GM21737 (cell line): ENCODE results near the gene SLC38A10.
"Not testable (repeated sequence)": the region's sequence is repeated elsewhere in the genome, so short reads cannot be mapped to it uniquely, and the experiment has no call there.

Experiments
- ATAC-seq: cut with Tn5 transposase; IDR thresholded peaks from one replicate; pipeline ENCODE4 v1.9.1; 2021; ENCODE audit warnings: mild to moderate bottlenecking, moderate library complexity; ENCODE audit not compliant: unreplicated experiment

Gene SLC38A10

DNA sequence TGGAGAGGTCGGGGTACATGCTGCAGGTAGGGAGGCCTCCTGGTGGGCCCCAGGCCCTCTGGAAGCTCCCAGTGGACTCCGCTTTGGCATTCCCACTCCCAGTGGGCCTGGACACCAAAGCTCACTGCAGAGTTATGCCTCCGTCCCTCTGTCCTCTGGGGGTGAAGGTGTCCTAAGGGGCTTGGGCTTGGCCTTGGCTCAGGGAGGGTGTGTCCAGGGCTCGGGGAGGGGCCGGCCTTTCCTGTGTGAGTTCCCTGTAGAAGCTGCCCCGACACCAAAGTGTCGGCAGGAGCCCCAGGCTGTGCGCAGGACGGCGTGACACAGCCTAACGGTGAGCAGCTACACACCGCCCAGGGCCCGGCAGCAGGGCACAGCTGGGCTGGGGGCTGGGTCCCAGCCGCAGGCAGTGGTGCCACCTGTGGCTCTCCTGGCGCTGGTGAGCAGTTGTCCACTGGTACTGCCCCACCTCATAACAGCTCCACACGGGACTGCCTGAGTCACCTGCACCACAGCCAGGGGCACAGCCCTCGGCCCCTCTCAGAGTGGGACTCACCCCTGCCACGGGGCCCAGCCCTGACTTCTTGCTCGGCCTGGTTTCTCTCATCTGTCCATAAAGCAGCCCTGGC lies 62.4 kb downstream of the SLC38A10 start:
- ATAC-seq, result no peak

DNA sequence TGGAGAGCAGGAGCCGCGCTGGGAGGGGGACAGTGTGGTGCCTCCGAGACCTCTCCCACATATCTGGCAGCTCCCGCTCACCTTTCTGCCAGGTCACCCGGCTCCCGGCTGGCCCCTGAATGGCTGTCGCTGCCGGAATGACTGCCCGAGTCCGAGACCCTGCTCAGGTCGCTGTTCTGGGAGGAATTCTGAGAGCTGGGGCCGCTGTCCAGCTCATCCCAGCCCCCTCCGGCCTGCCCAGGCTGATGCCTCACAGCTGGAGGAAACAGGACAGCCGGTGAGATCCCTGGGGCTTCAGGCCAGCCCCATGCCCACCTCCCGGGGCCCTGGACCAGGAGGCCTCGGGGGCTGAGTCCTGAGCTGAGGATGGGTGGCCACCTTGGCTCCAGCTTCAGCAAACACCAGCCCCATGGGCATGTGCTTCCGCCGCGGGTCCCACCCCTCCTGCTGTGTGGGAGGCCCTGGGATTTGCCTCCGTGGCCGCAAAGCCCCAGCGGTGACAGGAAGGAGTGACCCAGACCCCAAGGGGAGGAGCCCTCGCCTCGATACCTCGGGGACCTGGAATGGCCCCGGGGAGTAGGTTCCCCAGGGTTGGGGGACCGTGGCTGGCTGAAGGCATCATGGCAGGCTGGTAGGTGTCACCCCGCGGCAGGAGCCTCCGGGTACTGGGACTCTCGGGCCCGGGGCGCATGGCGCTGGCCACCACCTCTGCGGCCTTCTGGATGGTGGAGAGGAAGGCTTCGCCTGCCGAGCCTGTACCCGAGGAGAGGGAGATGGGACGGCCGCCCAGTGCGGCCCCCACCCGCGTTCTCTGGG lies 63.1 kb downstream of the SLC38A10 start:
- ATAC-seq, result no peak

DNA sequence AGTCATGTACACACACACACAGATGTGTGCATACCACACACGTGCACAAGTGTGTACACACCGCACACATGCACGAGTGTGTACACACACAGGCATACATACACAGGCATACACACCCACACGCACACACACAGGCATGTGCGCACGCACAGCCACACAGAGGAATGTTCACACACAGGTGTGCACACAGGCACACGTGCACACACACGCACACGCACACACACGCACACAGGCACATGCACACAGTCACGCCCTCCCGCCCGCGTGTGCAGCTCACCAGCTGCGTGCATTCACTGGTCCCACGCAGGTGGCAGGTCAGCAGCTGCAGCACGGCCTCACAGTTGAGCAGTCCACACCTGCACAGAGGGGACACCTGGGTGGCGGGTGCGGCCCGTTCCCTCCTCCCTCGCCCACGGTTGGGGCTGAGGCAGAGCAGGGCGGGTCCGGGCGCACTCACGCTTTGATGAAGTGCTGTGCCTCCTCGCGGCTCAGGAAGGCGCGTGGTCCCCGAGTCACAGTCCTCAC lies 63.9 kb downstream of the SLC38A10 start:
- no peak for ATAC-seq

DNA sequence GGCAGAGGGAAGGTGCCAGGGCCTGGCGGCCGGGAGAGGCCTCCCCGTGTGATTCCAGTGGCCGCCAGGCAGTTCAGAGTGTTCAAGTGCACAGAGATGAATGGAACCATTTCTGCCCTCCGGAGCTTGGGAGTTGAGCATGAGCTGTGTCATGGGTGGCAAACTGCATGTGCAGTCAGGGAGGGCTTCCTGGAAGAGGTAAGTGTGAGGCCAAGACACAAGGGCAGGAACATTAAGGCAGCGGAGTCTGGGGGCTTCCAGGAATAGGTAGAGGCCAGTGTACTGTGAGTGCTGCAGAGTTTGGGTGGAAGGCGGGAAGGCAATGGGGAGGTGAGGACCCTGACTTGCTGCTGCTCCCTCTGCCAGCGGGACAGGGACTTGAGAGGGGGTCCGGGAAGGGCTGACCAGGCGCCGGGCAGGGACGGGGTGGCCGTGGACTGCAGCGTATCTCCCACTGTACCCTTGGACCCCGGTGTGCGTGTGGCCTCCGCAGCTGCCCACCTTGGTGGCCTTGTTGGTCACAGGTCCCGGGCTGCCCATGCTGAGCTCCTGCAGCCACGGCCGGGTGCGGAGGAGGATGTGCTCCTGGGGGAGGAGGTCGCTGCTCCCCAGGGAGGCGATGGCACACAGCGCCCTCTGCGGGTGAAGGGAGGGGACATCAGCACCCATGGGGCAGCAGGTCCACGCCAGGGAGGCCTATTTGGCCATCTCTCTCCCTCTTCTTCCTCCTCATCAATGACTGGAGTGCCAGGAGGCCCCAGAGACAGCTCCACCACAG lies 64.9 kb downstream of the SLC38A10 start:
- ATAC-seq, result no peak

DNA sequence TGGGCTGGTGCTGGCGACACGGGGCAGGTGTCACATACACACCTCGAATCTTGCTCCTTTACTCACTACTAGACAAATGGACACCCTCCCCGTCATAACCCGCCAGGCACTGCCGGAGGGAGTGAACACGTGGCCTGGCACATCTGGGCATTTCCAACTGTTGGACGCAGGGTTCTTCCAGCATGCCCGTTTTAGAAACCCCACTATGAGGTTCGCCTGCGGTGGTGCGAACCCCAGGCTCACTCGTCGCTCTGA lies 65.5 kb downstream of the SLC38A10 start:
- ATAC-seq, result no peak

DNA sequence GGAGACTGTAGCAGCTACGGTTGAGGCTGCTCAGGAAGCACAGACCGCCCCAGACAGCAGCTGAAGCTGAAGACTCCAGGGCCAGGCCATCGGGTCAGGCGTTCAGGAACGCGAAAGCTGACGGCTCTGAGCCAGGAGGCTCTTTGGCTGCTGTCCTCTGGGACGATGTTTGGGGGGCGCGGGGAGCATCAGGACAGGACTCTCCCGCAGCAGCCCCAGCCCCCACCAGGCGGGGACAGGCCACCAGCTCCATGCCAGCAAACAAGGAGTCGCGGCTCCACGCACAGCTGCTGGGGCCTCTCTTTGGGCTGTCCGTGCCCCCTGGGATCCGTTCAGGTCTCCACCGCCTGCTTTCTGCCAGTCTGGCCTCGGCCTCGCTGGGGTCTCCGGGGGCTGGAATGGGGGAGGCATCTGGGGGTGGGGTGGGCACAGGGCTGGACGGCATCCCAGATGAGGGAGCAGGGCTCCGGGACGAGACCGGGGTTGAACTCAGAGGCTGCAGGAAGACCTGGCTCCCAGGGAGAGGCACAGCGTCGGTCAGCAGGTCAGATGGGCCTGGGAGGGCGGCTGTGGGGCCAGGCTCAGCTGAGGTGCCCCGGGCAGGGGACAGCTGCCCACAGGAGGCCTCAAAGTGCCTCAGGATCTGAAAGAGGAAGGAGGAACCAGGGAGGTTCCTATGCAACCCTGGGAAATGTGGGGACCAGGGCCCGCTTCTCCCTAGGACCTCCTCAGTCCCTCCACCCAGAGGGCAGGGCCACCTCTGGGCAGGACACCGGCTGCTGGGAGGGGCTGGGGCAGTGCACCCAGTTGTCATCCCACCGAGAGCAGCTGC lies 66.1 kb downstream of the SLC38A10 start:
- no peak for ATAC-seq

DNA sequence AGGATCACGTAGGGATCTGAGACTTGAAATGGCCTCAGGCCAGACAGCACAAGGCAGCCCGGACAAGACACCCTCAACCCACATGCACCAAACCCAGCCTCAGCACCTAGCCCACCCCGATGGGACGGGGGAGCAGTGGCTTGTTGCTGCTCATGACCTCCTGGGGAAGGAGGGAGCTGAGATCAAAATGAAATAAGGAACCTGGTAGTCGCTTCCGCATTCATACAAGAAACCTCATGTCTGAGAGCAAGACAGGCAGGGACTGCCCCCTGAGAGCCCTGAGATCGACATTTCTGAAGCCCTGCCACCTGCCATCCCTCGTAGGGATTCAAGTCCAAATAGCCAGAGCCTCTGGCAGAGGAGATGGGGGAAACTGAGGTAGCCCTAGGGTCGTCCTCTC lies 66.7 kb downstream of the SLC38A10 start:
- no peak for ATAC-seq

DNA sequence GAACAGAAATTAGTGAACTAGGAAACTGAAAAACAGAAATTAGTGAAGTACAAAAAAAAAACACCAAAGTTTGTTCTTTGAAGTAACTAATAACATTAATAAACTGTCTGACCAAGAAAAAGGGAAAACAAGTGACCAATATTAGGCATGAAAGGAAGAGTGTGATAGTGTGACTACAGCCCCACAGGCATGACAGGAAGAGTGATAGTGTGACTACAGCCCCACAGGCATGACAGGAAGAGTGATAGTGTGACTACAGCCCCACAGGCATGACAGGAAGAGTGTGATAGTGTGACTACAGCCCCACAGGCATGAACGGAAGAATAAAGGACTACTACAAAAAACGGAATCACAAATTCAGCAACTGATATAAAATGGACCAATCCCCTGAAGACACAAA lies 67.5 kb downstream of the SLC38A10 start:
- ATAC-seq, result not testable (repeated sequence)

DNA sequence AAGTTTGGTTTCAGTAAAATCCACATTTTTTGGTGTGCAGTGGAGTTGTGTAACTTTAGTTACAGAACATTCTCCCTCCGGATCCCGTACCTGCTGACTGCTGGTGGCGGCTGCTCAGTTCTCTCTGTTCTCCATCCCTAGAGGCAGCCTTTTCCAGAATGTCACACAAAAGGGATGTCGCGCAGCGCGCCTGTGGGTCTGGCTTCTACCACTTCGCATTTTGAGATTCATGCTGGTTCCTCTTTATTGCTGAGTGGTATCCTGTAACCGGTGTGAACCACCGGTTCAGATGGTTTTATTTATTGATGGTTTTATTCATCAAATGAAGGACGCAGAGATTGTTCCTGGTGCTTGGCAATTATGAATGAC lies 71.4 kb downstream of the SLC38A10 start:
- no peak for ATAC-seq

DNA sequence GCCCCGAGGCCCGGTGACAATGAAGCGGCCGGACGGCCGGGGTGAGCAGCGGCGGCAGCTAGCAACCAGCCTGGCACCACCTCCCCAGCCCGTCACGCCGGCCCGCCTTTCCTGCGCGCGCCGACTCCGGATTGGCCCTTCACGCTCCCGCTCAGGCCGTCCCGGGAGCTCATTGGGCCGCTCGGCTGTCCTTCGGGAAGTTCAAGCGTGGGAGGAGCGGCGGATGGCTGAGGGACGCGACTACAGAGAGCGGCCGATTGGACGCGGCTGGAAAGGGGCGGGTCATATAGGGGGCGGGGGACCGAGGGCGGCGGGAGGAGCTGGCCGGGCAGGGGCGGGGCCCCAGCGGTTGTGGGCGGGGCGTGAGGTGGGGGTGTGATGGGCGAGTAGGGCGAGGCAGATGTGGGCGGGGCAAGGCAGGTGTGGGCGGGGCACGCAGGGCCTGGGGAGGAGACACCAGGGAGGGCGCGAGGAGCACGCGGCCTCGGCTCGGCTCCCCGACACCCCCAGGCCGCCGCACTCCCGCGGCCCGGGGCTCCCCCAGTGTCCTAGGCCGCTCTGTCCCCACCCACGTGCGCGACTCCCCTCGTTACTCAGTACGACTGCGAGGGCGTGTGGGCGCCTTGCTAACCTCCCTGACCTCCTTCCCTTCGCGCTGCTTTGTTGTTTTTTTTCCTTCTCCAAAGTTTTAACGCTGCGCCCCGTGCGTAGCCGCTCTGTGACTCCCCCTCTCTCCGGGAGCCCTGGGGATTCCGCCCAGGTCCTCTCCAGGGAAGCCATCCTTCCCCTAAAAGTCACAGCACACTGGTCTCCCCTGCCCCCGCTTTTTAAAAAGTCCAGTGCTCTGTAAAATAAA lies 72.0 kb downstream of the SLC38A10 start, which contains the start of gene CEP131:
Gene CEP131 (minus strand): TSS at position 60 of the 856 bp plus-strand sequence. CDS start 2,909 bp downstream, outside the sequence.
- peak; percentile 92 for ATAC-seq

DNA sequence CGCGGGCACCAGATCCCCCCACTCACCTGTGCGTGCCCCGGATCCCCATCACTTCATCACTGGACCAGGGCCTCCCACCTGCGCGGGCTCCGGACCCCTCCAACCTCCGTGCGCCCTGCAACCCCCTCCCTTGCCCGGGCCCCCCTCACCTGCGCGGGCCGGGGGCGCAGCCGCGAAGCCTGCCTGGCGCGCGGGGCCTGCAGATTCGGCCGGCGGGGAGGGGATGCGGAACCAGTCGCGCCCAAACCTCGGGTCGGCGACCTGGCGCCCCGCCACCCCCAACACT lies 72.5 kb downstream of the SLC38A10 start:
- ATAC-seq, result no peak

DNA sequence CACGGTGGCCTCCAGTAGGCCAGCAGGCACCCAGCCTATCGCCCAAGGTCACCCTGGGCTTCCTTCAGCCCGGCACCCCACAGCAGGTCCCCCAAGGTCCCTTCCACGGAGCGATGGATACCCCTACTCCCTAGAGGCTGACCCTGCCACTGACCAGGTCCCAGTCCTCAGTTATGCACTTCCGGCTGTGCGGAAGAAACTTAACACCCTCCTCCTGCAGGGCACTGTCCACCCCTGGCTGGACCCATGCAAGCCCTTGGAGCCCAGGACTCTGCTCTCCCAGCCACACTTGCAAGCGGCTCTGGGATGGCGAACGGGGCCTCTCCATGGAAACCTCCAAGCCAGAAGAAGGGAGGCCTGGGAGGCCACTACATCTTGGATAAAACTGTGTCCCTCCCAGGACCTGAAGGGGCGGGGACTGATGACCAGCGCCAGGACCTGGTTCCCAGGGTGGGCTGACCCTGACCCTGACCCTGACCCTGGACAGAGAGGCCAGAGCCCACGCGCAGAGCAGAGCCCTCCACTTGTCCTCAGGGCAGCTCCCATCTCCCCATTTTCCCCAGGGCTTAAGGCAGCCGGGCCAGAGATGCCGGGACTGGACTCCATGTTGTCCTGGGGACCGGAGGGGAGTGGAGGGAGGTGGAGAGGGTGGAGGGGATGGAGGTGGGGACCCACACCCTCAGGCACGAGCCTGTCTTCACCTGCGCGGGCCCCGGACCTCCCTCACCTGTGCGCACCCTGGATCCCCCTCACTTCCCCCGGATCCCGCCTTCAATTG lies 73.1 kb downstream of the SLC38A10 start:
- no peak for ATAC-seq

DNA sequence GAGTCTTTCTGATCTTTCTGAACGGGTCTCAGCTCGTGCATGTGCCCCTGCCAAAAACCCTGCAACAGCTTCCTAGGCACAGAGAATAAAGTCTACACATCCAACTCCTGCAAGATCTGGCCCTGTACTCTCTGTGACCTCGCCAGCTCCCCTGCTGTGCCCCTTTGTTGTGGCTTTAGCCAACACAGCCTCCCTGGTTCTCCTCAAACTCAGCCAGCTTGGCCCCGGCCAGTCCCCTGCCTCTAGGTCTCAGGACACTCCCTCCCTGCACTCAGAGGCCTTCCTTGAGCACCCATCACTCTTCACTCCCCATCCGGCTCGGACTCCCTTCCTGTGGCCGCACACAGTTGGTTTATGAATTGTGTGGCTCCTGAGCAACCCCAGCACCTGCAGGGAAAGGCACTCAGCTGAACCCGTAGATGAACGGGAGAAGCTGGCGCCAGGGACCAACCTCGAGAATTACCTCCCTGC lies 73.7 kb downstream of the SLC38A10 start:
- no peak for ATAC-seq

DNA sequence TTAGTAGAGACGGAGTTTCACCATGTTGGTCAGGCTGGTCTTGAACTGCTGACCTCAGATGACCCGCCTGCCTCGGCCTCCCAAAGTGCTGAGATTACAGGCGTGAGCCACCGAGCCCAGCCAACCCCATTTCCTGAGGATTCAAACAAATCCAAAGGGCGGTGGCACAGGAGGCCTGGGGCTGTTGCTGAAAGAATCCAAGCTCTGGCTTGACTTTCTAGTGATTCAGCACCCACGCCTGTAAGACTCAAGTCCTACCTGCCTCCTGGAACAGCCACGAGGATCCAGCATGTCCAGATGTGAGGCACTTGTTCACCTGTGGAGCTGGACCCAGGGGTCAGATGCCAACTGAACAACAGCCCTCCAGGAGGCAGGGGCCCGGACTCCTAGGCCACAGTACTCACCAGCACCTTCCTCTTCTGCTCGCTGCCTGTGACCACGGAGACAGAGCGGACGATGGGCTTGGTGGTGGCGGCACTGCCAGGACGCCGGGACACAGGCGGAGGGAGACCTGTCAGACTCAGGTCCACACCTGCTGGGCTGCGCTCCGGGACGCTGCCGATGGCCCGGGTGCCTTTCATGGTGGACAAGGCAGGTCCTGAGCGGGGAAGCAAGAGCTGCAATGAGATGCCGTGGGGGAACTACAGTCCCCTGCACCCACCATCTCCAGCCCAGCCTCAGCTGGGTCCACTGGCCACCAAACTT lies 75.5 kb downstream of the SLC38A10 start:
- ATAC-seq, result no peak

DNA sequence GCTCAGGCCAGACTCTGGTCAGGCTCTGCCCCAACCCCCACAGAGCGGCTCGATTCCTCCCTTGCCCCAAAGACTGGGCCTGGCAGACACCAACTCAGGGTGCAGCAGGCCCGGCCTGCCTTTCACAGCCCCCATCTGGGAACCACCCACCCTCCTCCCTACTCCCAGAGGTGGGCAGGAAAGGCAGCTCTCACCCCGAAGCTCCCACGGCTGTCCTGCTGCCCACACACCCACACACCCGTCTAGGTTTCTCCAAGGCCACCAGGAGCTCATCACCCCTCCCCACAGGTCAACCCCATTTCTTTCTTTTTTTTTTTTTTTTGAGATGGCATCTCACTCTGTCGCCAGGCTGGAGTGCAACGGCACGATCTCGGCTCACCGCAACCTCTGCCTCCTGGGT lies 76.1 kb downstream of the SLC38A10 start:
- no peak for ATAC-seq

DNA sequence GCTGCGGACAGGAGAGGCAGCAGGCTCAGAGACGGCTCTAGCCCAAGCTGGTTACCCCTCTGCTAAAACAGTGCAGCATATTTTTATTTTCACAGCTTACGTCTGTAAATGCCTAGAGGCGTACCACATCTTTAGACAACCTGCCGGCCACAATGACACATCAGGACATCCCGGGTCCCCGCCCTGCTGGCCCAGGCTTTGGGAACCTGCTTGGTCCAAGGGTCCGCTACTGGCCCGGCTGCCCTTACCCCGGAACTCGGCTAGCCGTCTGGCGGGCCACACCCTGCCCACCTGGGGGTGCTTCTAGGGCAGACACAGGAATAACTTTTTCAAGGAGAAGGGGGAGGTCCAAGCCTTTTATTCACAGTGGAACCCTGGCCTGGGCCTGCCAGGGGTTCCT lies 76.6 kb downstream of the SLC38A10 start:
- ATAC-seq, result no peak

DNA sequence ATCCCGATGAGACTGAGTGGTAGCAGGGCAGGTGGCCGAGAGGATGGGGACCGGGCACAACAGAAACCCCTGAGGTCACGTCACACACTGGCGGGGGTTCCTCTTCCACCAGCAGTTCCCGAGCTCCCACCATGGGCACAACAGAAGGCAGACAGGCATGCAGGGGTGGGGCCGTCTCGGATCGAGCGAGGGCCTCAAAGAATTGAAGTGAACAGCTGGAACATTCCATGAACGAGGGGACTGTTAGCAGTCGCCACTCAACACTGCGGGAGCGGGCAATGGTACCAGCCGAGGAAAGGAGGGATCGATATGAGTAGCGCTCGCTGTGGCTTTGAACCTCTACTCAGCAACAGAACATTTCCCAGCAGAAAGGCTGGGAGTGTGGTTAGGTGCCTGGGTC lies 77.6 kb downstream of the SLC38A10 start:
- no peak for ATAC-seq

DNA sequence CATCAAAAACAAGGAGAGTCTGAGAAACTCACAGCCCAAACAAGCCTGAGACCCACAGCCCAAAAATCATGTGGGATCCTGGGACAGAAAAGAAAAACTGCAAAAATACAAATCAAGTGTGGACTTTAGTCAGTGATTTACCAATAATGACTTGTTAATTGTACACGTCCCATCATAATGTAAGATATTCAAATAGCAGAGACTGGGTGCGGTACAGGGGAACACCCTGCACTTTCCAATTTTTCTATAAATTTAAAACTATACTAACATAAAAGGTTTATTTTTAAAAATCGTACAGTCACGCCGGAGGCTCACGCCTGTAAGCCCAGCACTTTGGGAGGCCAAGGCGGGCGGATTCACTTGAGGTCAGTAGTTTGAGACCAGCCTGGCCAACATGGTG lies 81.1 kb downstream of the SLC38A10 start:
- ATAC-seq, result no peak

DNA sequence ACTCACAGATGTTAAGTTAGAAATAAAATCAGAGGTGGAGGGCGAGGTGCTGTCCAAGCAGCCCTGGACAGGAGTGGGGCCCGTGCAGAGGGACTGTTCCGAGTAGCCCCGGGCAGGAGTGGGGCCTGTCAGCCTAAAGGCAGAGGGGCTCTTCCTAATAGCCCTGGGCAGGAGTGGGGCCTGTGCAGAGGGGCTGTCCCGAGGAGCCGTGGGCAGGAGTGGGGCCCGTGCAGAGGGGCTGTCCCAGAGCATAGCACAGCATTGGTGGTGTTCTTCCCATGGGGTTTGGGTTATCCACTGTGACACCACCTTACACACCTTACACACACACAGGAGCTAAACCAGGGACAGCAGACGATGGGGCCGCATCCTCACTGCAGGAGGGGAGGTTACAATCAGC lies 82.7 kb downstream of the SLC38A10 start:
- ATAC-seq, result no peak
